Panc1 (cell line): ENCODE data around the gene HNRNPH2. TPM values are rescaled to one million over a fixed set of nuclear protein-coding genes. Genes with fewer than 3 reads are reported as not detected.

Source experiments
- ATAC-seq: fragments of 200-7000 bp; cut with Tn5 transposase; 2 replicates; pipeline ENCODE4 v1.9.1; 2020; ENCODE audit warnings: mild to moderate bottlenecking, moderate library complexity
- BruUV-seq: library from RNA; stranded (reverse); fragments of 400-500 nt; replicated peaks from 2 replicates; lab custom pipeline; 2021; lab: Mats Ljungman, UMichigan
- CTCF ChIA-PET: fragments of 300-600 bp; sonication (Branson Sonifier 250); formaldehyde crosslinking; loops from one replicate; lab custom pipeline; 2022; ENCODE audit warnings: antibody characterized with exemption; lab: Charles Lee
- POLR2A ChIA-PET: fragments of 300-600 bp; sonication (Branson Sonifier 250); formaldehyde crosslinking; loops from one replicate; lab custom pipeline; 2022; ENCODE audit warnings: antibody characterized with exemption; lab: Charles Lee
- DNase-seq: peaks from one replicate; pipeline ENCODE4 v3.0.0-alpha.2; 2010; ENCODE audit warnings: low read depth, low spot score
- H3K27ac ChIP-seq: 2 replicates; pipeline ENCODE4 v1.5.1; 2011; ENCODE audit warnings: mild to moderate bottlenecking, low read length, inconsistent platforms
- H3K27me3 ChIP-seq: fragments of 200-500 bp; sonication (Bioruptor generic); 2 replicates; pipeline ENCODE4 v1.6.0; 2014; ENCODE audit warnings: low read length, inconsistent platforms; ENCODE audit not compliant: control insufficient read depth, insufficient read depth
- H3K36me3 ChIP-seq: fragments of 200-500 bp; sonication (Bioruptor generic); 2 replicates; pipeline ENCODE4 v1.5.1; 2014; ENCODE audit warnings: inconsistent platforms, mild to moderate bottlenecking, low read length, moderate library complexity; ENCODE audit not compliant: control insufficient read depth, insufficient read depth
- H3K4me1 ChIP-seq: 2 replicates; pipeline ENCODE4 v1.5.1; 2011; ENCODE audit warnings: inconsistent platforms, mild to moderate bottlenecking, low read length, moderate library complexity; ENCODE audit not compliant: control insufficient read depth, insufficient read depth
- H3K4me3 ChIP-seq, 2 experiments: 2 replicates each; pipeline ENCODE4 v1.5.1; 2011 to 2012; ENCODE audit warnings: low read depth in 2 of 2, low read length in 2 of 2, mild to moderate bottlenecking in 2 of 2, inconsistent platforms in 1 of 2, moderate library complexity in 1 of 2
- H3K9me3 ChIP-seq: fragments of 200-500 bp; sonication (Bioruptor generic); 2 replicates; pipeline ENCODE4 v1.5.1; 2014; ENCODE audit warnings: low read depth, mild to moderate bottlenecking, inconsistent platforms, low read length, moderate library complexity; ENCODE audit not compliant: control insufficient read depth, insufficient read depth
- POLR2AphosphoS5 ChIP-seq: IDR thresholded peaks from 2 replicates; pipeline ENCODE4 v1.6.1; 2012; ENCODE audit warnings: mild to moderate bottlenecking, low read depth, low read length, moderate library complexity
- SIN3A ChIP-seq: IDR thresholded peaks from 2 replicates; pipeline ENCODE4 v1.6.1; 2012; ENCODE audit warnings: low read depth, mild to moderate bottlenecking, low read length, moderate library complexity, borderline replicate concordance; ENCODE audit not compliant: insufficient read depth
- TCF7L2 ChIP-seq: IDR thresholded peaks from 2 replicates; pipeline ENCODE4 v1.6.1; 2011; ENCODE audit warnings: mild to moderate bottlenecking, low read depth, low read length, inconsistent platforms
- in situ Hi-C: cut with HindIII; loops from 2 replicates; pipeline ENCODE4 v1.10.0; 2016; ENCODE audit warnings: low sequenced_read_pairs, low pct_unique_long_range_greater_than_20kb
- intact Hi-C: fragments of 100-400 bp; cut with micrococcal nuclease; formaldehyde crosslinking; loops from one replicate; pipeline ENCODE4 v1.10.0; 2022; ENCODE audit not compliant: unreplicated experiment
- total RNA-seq: library from RNA; stranded (reverse); gene quantifications from one replicate; pipeline ENCODE4 v1.2.1, GENCODE V29; 2021; ENCODE audit not compliant: unreplicated experiment
- TF ChIP-seq, protein P1 (sequence below): fragments of 450-650 bp; IDR thresholded peaks from 2 replicates; pipeline ENCODE4 v1.5.1; 2017; ENCODE audit warnings: mild to moderate bottlenecking
- TF ChIP-seq, protein P2 (sequence below), 2 experiments: IDR thresholded peaks; 2 replicates each; pipeline ENCODE4 v1.6.1; 2011 to 2012; ENCODE audit warnings: low read depth in 2 of 2, control low read depth in 1 of 2, low read length in 1 of 2, mild to moderate bottlenecking in 1 of 2, moderate library complexity in 1 of 2; ENCODE audit not compliant: insufficient read depth in 1 of 2

The HNRNPH2 gene
- total RNA-seq, 1 experiment from 2014 or later: 91.5 TPM

- ATAC-seq (no peak), DNase-seq (no peak)
- Histone ChIP-seq H3K4me1 (peaks cover 14% of the 10 kb centered on the region), H3K9me3 (no peaks in the 10 kb centered on the region), H3K27ac (peak overlapping the region; percentile 98), H3K36me3 (peaks cover 14% of the 10 kb centered on the region), H3K4me3 (peak overlapping the region; percentile 68 to 84), H3K27me3 (no peaks in the 10 kb centered on the region)
- TF ChIP-seq, protein P1, sequence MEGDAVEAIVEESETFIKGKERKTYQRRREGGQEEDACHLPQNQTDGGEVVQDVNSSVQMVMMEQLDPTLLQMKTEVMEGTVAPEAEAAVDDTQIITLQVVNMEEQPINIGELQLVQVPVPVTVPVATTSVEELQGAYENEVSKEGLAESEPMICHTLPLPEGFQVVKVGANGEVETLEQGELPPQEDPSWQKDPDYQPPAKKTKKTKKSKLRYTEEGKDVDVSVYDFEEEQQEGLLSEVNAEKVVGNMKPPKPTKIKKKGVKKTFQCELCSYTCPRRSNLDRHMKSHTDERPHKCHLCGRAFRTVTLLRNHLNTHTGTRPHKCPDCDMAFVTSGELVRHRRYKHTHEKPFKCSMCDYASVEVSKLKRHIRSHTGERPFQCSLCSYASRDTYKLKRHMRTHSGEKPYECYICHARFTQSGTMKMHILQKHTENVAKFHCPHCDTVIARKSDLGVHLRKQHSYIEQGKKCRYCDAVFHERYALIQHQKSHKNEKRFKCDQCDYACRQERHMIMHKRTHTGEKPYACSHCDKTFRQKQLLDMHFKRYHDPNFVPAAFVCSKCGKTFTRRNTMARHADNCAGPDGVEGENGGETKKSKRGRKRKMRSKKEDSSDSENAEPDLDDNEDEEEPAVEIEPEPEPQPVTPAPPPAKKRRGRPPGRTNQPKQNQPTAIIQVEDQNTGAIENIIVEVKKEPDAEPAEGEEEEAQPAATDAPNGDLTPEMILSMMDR: no peak
- no peak for TF ChIP-seq SIN3A
- TF ChIP-seq TCF7L2: no peak
- TF ChIP-seq, protein P2, sequence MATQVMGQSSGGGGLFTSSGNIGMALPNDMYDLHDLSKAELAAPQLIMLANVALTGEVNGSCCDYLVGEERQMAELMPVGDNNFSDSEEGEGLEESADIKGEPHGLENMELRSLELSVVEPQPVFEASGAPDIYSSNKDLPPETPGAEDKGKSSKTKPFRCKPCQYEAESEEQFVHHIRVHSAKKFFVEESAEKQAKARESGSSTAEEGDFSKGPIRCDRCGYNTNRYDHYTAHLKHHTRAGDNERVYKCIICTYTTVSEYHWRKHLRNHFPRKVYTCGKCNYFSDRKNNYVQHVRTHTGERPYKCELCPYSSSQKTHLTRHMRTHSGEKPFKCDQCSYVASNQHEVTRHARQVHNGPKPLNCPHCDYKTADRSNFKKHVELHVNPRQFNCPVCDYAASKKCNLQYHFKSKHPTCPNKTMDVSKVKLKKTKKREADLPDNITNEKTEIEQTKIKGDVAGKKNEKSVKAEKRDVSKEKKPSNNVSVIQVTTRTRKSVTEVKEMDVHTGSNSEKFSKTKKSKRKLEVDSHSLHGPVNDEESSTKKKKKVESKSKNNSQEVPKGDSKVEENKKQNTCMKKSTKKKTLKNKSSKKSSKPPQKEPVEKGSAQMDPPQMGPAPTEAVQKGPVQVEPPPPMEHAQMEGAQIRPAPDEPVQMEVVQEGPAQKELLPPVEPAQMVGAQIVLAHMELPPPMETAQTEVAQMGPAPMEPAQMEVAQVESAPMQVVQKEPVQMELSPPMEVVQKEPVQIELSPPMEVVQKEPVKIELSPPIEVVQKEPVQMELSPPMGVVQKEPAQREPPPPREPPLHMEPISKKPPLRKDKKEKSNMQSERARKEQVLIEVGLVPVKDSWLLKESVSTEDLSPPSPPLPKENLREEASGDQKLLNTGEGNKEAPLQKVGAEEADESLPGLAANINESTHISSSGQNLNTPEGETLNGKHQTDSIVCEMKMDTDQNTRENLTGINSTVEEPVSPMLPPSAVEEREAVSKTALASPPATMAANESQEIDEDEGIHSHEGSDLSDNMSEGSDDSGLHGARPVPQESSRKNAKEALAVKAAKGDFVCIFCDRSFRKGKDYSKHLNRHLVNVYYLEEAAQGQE (IDR thresholded peaks at IDR 0.05; ENCODE audit: insufficient read depth in 1 of 2, low read depth in 2 of 2, low read length in 1 of 2): no peak
- no peak for TF ChIP-seq POLR2AphosphoS5
- ChIA-PET POLR2A (no interaction called here), CTCF (no interaction called here)
- in situ Hi-C loops: no loop called here
- intact Hi-C loops: loop anchor here (2.0 kb wide), 1 partner anchor 43 kb away; the partner anchor contains the start of gene TIMM8A
- BruUV-seq: no TSS peak
Measured at GRCh38 chrX:101391831-101392230, 16.2 kb upstream of the HNRNPH2 start.

DNA sequence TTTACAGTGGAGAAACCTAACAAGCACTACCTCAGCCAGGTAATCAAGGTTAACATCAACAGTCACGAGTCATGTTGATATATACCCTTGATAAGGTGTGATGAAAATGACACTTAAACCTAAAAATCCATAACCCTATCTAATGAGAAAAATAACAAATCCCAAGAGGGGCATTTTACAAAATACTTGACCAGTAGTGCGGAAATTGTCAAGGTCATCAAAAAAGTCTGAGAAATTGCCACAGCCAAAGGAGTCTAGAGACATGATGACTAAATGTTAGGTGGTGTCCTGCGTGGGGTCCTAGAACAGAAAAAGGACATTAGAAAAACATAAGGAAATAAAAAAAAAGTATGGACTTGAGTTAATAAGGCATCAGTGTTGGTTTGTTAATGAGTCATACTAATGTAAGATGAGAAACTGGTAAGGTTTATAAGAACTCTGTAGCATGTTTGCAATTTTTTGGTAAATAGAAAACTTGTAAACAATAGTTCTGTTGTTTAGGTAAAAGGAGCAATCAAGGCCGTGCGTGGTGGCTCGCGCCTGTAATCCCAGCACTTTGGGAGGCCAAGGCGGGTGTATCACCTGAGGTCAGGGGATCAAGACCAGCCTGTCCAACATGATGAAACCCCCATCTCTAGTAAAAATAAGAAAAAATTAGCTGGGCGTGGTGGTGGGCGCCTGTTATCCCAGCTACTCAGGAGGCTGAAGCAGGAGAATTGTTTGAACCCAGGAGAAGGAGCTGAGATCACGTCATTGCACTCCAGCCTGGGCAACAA lies 14.3 kb upstream of the HNRNPH2 start:
- no peaks in the 10 kb centered on the region for H3K27me3 ChIP-seq
- BruUV-seq: no TSS peak
- TF ChIP-seq POLR2AphosphoS5: peak; percentile 16; the same call in 1 of the 2 replicates
- TF ChIP-seq, protein P2 (IDR thresholded peaks at IDR 0.05; ENCODE audit: insufficient read depth in 1 of 2, low read depth in 2 of 2, low read length in 1 of 2): no peak
- ChIA-PET CTCF (no interaction called here), POLR2A (no interaction called here)
- no peaks in the 10 kb centered on the region for H3K9me3 ChIP-seq
- intact Hi-C loops: no loop called here
- peaks cover 14% of the 10 kb centered on the region for H3K4me1 ChIP-seq
- in situ Hi-C loops: no loop called here
- no peak for DNase-seq
- ATAC-seq: no peak
- H3K36me3 ChIP-seq: peaks cover 14% of the 10 kb centered on the region
- H3K27ac ChIP-seq: no peak overlapping the region
- no peak overlapping the region for H3K4me3 ChIP-seq
